ENCODE measurements around the gene SPAG4. TPM values are rescaled to one million over a fixed set of nuclear protein-coding genes. Genes with fewer than 3 reads are reported as not detected.

Gene SPAG4
- polyA plus RNA-seq, 3 donors: 0.12 to 0.51 TPM; not detected in 1

DNA sequence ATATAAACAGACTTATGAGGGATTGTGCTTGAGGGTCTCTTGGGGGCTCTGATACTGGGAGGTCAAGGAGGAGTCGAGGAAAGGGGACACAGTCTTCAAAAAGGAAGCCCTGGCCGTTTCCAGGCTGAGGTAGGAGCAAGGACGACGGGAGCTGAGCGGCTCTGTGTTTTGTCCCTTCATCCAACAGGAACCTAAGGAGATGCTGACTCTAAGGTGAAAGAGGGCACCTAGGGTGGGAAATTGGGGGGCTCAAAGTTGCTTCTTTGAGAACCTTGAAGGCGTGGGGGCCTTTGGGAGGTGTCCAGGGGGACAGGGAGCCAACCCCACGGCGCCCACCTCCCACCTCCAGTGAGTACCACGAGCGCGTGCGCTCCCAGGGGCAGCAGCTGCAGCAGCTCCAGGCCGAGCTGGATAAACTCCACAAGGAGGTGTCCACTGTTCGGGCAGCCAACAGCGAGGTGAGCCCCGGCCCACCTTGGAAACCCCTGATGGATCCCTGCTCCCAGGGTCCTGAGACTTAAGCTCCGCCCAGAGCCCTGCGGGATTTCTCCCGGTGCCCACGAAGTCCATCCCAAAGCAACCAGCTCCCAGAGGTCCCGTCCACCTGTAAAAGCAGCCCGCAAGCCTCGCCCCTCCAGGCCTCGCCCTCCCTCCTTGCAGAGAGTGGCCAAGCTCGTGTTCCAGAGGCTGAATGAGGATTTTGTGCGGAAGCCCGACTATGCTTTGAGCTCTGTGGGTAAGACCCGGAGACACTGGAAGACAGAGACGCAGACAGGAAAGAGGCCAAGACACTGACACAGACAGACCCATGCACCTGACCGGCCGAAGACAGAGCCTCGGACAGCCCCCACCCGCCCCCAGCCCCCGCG lies 2.9 kb downstream of the SPAG4 start:
- H4K20me1 ChIP-seq (ENCODE audit: insufficient read depth, low read length): no peaks in the 10 kb centered on the region
- no peak overlapping the region for H3K27ac ChIP-seq (ENCODE audit: low read depth in 1 of 2, low read length in 2 of 2)
- TF ChIP-seq, protein P1, sequence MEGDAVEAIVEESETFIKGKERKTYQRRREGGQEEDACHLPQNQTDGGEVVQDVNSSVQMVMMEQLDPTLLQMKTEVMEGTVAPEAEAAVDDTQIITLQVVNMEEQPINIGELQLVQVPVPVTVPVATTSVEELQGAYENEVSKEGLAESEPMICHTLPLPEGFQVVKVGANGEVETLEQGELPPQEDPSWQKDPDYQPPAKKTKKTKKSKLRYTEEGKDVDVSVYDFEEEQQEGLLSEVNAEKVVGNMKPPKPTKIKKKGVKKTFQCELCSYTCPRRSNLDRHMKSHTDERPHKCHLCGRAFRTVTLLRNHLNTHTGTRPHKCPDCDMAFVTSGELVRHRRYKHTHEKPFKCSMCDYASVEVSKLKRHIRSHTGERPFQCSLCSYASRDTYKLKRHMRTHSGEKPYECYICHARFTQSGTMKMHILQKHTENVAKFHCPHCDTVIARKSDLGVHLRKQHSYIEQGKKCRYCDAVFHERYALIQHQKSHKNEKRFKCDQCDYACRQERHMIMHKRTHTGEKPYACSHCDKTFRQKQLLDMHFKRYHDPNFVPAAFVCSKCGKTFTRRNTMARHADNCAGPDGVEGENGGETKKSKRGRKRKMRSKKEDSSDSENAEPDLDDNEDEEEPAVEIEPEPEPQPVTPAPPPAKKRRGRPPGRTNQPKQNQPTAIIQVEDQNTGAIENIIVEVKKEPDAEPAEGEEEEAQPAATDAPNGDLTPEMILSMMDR (IDR thresholded peaks at IDR 0.05): no peak

More for the DNA sequence above, 2.9 kb downstream of the SPAG4 start:
- peaks cover 16 to 32% of the 10 kb centered on the region in 2 donors for H3K27me3 ChIP-seq (ENCODE audit: control insufficient read depth in 2 of 2, insufficient read depth in 2 of 2, low read length in 2 of 2)
- Mint-ChIP-seq H3K27ac (no peak overlapping the region), H3K4me1 (peaks cover 42% of the 10 kb centered on the region), H3K4me3 (peak overlapping the region; percentile 80 to 97), H3K27me3 (ENCODE audit: low read depth in 3 of 3) (peaks cover 39 to 48% (median 41%) of the 10 kb centered on the region in 3 donors), H3K9me3 (peaks cover 0 to 10% (median 4%) of the 10 kb centered on the region in 7 donors), H3K36me3 (peaks cover 5 to 13% of the 10 kb centered on the region in 2 donors)
- 11% methylated on average over 28 of the region's 35 CpGs for WGBS (ENCODE audit: insufficient coverage)
- H3K9ac ChIP-seq (ENCODE audit: insufficient read depth, low read length, poor library complexity, severe bottlenecking): no peak overlapping the region
- H2AFZ ChIP-seq (ENCODE audit: insufficient read depth, low read depth, low read length, poor library complexity, severe bottlenecking): peak overlapping the region; percentile 66
- peak overlapping the region in 1 of 3 experiments; percentile 60 for H3K4me3 ChIP-seq (replicated peaks in 1 of 3; ENCODE audit: low read depth in 2 of 3, low read length in 3 of 3)
- H3K79me2 ChIP-seq (ENCODE audit: insufficient read depth, low read length): no peaks in the 10 kb centered on the region
- H3K36me3 ChIP-seq (replicated peaks in 1 of 2; ENCODE audit: control insufficient read depth in 1 of 2, insufficient read depth in 2 of 2, low read length in 2 of 2): peaks cover 0 to 7% of the 10 kb centered on the region in 2 donors
- intact Hi-C loops (cut with micrococcal nuclease): loop anchor here (5.0 to 10.0 kb wide), 6 partner anchors 46 to 1626 kb away; partner anchors contain the start of genes ACSS2 (in 1 of the 2), CEP250 (in 1 of the 2), CPNE1 (in 1 of the 2) and PHF20 (in 1 of the 2)
- peaks cover 36 to 47% of the 10 kb centered on the region in 2 donors for H3K4me1 ChIP-seq (ENCODE audit: control insufficient read depth in 1 of 2, insufficient read depth in 2 of 2, low read length in 2 of 2)
- H3K4me2 ChIP-seq (replicated peaks; ENCODE audit: extremely low read depth, low read length, poor library complexity, severe bottlenecking): peak overlapping the region; percentile 86
- H3K9me3 ChIP-seq (replicated peaks in 1 of 2; ENCODE audit: control insufficient read depth in 1 of 2, insufficient read depth in 1 of 2, low read length in 2 of 2): peaks cover 0 to 5% of the 10 kb centered on the region in 2 donors
- no peak for DNase-seq
